GM12878 (cell line): ENCODE results near the gene LZIC. TPM values are rescaled to one million over a fixed set of nuclear protein-coding genes. Genes with fewer than 3 reads are reported as not detected.

Experiments used
- BHLHE40 ChIP-seq, 2 experiments: fragments of 450-650 bp in 1 of 2; IDR thresholded peaks; 2 replicates each; pipeline ENCODE4 v1.6.1; 2011 to 2017; ENCODE audit warnings: low read depth in 2 of 2, borderline replicate concordance in 1 of 2, improper control_type of control experiment in 1 of 2, low read length in 1 of 2, mild to moderate bottlenecking in 1 of 2
- BRCA1 ChIP-seq: IDR thresholded peaks from 2 replicates; pipeline ENCODE4 v1.6.1; 2011; ENCODE audit warnings: low read depth, low read length, improper control_type of control experiment
- CEBPZ ChIP-seq: fragments of 150-350 bp; IDR thresholded peaks from 2 replicates; pipeline ENCODE4 v1.6.1; 2016; ENCODE audit warnings: low read depth, low read length
- DPF2 ChIP-seq: fragments of 450-650 bp; IDR thresholded peaks from 2 replicates; pipeline ENCODE4 v1.6.1; 2017; ENCODE audit warnings: mild to moderate bottlenecking
- EED ChIP-seq: sonication (generic); IDR thresholded peaks from 2 replicates; pipeline ENCODE4 v1.6.1; 2016; ENCODE audit warnings: antibody characterized with exemption, low read depth
- HSF1 ChIP-seq: fragments of 150-350 bp; IDR thresholded peaks from 2 replicates; pipeline ENCODE4 v1.6.1; 2014; ENCODE audit warnings: mild to moderate bottlenecking, low read depth, low read length
- IKZF1 ChIP-seq: fragments of 450-650 bp; conservative IDR thresholded peaks from 2 replicates; pipeline ENCODE4 v1.6.1; 2017; ENCODE audit warnings: antibody characterized with exemption, mild to moderate bottlenecking
- NFXL1 ChIP-seq: fragments of 450-650 bp; IDR thresholded peaks from 2 replicates; pipeline ENCODE4 v1.6.1; 2017; ENCODE audit warnings: antibody characterized with exemption, mild to moderate bottlenecking, borderline replicate concordance
- SMARCA5 ChIP-seq: fragments of 450-650 bp; IDR thresholded peaks from 2 replicates; pipeline ENCODE4 v1.6.1; 2017; ENCODE audit warnings: mild to moderate bottlenecking
- TBL1XR1 ChIP-seq: IDR thresholded peaks from 2 replicates; pipeline ENCODE4 v1.6.1; 2012; ENCODE audit warnings: low read depth, low read length, improper control_type of control experiment
- ZBTB40 ChIP-seq: fragments of 450-650 bp; IDR thresholded peaks from 2 replicates; pipeline ENCODE4 v1.6.1; 2016; ENCODE audit warnings: mild to moderate bottlenecking, moderate library complexity, borderline replicate concordance
- ZNF274 ChIP-seq: IDR thresholded peaks from one replicate; pipeline ENCODE4 v1.8.0; 2011; ENCODE audit not compliant: insufficient read length, insufficient read depth
- ZNF687 ChIP-seq: fragments of 450-650 bp; IDR thresholded peaks from 2 replicates; pipeline ENCODE4 v1.6.1; 2017; ENCODE audit warnings: mild to moderate bottlenecking, moderate library complexity
- ZSCAN29 ChIP-seq: fragments of 450-650 bp; IDR thresholded peaks from 2 replicates; pipeline ENCODE4 v1.6.1; 2017; ENCODE audit warnings: mild to moderate bottlenecking, moderate library complexity
- polyA plus RNA-seq, 11 experiments: library from polyadenylated mRNA; depleted of rRNA in 4 of 11; unstranded in 6 of 11; stranded (reverse) in 5 of 11; fragments of >200 nt; fragmentation: Nextera tagmentation in 4 of 11; fragmentation: Illumina TruSeq in 1 of 11; extraction: Ambion mirVana in 4 of 11; extraction: Trizol in 1 of 11; gene quantifications; 1 replicate in 1 of 11; 2 replicates in 10 of 11; pipeline versions ENCODE4 v1.2.1 to v1.2.3, GENCODE V29; 2011 to 2016; ENCODE audit warnings: inconsistent platforms in 2 of 11, missing spikeins in 2 of 11, low read depth in 1 of 11
- total RNA-seq, 4 experiments: library from RNA; depleted of rRNA in 3 of 4; stranded (reverse); fragments of >200 nt in 3 of 4; fragmentation: Illumina TruSeq in 1 of 4; extraction: Trizol in 1 of 4; gene quantifications; 2 replicates each; pipeline versions ENCODE4 v1.2.1 to v1.2.3, GENCODE V29; 2013 to 2021

Gene LZIC
- total and polyA plus RNA-seq, 10 of the 15 experiments (the other 5 are each of a cell fraction or from before 2014, with no cell fraction given): 7.3 to 30.3 (median 17.1) TPM

- peak; percentile 100 for TF ChIP-seq ZBTB40
- TF ChIP-seq CEBPZ: no peak
- no peak for TF ChIP-seq TBL1XR1
- TF ChIP-seq BHLHE40 (IDR thresholded peaks at IDR 0.05; ENCODE audit: borderline replicate concordance in 1 of 2, low read depth in 2 of 2, low read length in 1 of 2): peak; percentile 66 to 85; a peak in 3 of 4 replicates
- peak; percentile 24; the same call in 1 of the 2 replicates for TF ChIP-seq SMARCA5
- TF ChIP-seq DPF2: peak; percentile 72
- TF ChIP-seq EED: no peak; the same call in 1 of the 2 replicates
- 0 out of 2 replicates have a peak, but pooled peaks have one; percentile 26 for TF ChIP-seq BRCA1
- TF ChIP-seq HSF1: no peak
- TF ChIP-seq NFXL1: no peak
- TF ChIP-seq ZSCAN29: no peak
- TF ChIP-seq ZNF687: peak; percentile 79
- TF ChIP-seq IKZF1: peak; percentile 95
- no peak for TF ChIP-seq ZNF274
Observed at GRCh38 chr1:9942939-9943788, at the start of gene LZIC, which contains the start of gene NMNAT1 (continued).
